Mucosa of descending colon (tissue), 3 donors: ENCODE data around the gene TSPAN5. TPM values are rescaled to one million over a fixed set of nuclear protein-coding genes. Genes with fewer than 3 reads are reported as not detected.

Source experiments
- ATAC-seq: fragments of 200-7000 bp; cut with Tn5 transposase; one replicate; pipeline ENCODE4 v1.9.1; 2020; ENCODE audit warnings: mild to moderate bottlenecking, moderate library complexity
- DNase-seq, 3 donors: peaks; one replicate each; pipeline ENCODE4 v3.0.0-alpha.2; 2020
- H3K36me3 ChIP-seq: fragments of 200-600 bp; one replicate; pipeline ENCODE4 v1.8.0; 2021; ENCODE audit warnings: low read depth, mild to moderate bottlenecking
- H3K4me1 ChIP-seq: fragments of 200-600 bp; one replicate; pipeline ENCODE4 v1.8.0; 2021; ENCODE audit warnings: low read depth, mild to moderate bottlenecking
- H3K4me3 ChIP-seq: fragments of 200-600 bp; one replicate; pipeline ENCODE4 v1.8.0; 2021; ENCODE audit warnings: mild to moderate bottlenecking
- H3K9me3 ChIP-seq: fragments of 200-600 bp; one replicate; pipeline ENCODE4 v1.8.0; 2021; ENCODE audit warnings: mild to moderate bottlenecking
- intact Hi-C, 2 donors: fragments of 100-400 bp; cut with DNase I in 1 of 2; cut with micrococcal nuclease in 1 of 2; formaldehyde crosslinking; loops; one replicate each; pipeline versions ENCODE4 v1.11.0 to v1.11.1; 2022; cut with DNase I, micrococcal nuclease
- total RNA-seq, 3 donors: library from RNA; stranded (reverse); fragmentation: NEBNext Ultra II Directional in 2 of 3; extraction: Animal tissue kit (Norgen Biotek cat#: 25700) in 2 of 3; gene quantifications; one replicate each; pipeline versions ENCODE4 v1.2.1 to v1.2.4, GENCODE V29; 2021 to 2023
- TF ChIP-seq, protein P1 (sequence below): fragments of 200-600 bp; IDR thresholded peaks from one replicate; pipeline ENCODE4 v1.8.0; 2022; ENCODE audit warnings: antibody characterized with exemption, mild to moderate bottlenecking
- donor health status: DM: no; HTN: no; CAD: no; lungs with moderate emphysema.
- donor health status: DM: no; HTN: no; CAD: no.
- donor health status: DM: no; HTN: yes; CAD: no.

The TSPAN5 gene
- total RNA-seq, 3 donors from 2014 or later: 3.9 to 11.8 (median 4.9) TPM

DNA sequence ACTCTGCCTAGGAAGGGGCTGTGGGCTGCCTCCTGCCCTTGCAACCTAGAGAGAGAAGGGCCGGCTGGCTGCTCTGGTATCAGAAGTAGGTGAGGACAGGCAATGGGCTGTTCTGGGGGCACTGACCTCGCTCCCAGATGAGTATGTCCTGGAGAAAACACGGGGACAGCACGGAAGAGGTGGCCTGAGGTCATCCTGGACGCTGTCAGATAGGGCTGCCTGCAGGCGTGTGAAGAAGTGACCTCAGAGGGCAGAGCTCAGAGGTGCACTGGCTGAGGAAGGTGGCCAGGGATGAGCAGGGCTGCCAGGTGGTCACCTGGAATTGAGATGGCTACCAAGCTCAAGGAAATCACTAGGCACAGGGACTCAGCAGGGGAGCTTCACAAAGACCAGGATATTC is 159.6 kb downstream of the TSPAN5 start:
- DNase-seq (no peak), ATAC-seq (no peak)
- Histone ChIP-seq H3K4me3 (no peak overlapping the region), H3K9me3 (no peaks in the 10 kb centered on the region), H3K36me3 (no peaks in the 10 kb centered on the region), H3K4me1 (no peaks in the 10 kb centered on the region)
- intact Hi-C loops: no loop called here
- TF ChIP-seq, protein P1, sequence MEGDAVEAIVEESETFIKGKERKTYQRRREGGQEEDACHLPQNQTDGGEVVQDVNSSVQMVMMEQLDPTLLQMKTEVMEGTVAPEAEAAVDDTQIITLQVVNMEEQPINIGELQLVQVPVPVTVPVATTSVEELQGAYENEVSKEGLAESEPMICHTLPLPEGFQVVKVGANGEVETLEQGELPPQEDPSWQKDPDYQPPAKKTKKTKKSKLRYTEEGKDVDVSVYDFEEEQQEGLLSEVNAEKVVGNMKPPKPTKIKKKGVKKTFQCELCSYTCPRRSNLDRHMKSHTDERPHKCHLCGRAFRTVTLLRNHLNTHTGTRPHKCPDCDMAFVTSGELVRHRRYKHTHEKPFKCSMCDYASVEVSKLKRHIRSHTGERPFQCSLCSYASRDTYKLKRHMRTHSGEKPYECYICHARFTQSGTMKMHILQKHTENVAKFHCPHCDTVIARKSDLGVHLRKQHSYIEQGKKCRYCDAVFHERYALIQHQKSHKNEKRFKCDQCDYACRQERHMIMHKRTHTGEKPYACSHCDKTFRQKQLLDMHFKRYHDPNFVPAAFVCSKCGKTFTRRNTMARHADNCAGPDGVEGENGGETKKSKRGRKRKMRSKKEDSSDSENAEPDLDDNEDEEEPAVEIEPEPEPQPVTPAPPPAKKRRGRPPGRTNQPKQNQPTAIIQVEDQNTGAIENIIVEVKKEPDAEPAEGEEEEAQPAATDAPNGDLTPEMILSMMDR: no peak

DNA sequence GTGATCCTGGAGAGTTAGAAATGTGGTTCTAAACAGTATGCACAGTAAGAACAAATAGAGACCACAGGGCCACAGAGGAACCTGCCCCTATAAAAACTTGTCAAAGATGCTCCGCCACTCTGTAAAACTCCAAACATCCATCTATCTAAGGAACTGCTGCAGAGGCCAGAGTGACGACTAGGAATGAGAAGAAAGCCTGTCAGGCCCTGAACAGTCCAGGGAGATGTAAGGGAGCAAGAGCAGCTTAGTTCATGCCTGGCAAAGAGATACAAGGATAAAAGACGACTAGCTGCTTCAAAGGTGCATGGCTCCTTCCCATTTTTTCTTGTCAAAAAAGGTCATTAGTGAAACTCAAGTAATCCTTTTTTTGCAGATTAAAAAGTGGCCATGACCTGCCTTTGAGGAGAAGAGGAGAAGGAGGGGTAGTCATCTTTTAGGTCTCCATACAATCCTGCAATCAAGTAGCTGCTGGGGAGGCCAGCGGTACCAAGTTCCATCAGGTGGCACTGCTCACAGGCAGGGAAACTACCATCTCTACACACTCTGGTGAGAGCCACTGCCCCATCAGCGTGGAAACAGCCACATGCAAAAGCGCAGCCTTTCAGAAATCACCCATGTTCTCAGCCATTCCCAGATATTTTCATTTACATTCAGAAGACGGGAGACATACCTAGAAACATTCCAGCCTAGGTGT is 162.1 kb downstream of the TSPAN5 start:
- intact Hi-C loops: no loop called here
- TF ChIP-seq, protein P1: no peak
- no peaks in the 10 kb centered on the region for H3K9me3 ChIP-seq
- H3K4me1 ChIP-seq: no peaks in the 10 kb centered on the region
- no peak overlapping the region for H3K4me3 ChIP-seq
- no peaks in the 10 kb centered on the region for H3K36me3 ChIP-seq
- DNase-seq (no peak), ATAC-seq (no peak)

DNA sequence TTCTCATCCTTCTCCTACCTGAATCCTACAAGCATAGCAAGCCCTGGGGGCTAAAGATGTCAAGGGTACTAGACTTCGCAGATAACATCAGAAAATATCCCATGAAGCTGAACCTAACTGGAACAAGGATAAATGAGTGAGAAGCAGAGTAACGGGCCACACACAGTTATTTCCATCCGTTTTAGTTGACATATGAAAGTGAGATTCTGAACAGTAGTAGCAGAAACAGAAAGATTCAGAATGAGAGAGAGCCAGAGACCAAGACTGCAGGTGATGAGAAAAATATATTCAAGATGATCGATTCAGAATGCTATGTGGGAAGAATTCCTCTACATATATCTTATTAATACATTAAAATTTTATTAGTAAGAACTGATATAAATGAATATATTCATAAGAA is 165.1 kb downstream of the TSPAN5 start:
- no peaks in the 10 kb centered on the region for H3K36me3 ChIP-seq
- TF ChIP-seq, protein P1: no peak
- no peaks in the 10 kb centered on the region for H3K9me3 ChIP-seq
- no peak for DNase-seq
- intact Hi-C loops: no loop called here
- no peak overlapping the region for H3K4me3 ChIP-seq
- H3K4me1 ChIP-seq: no peaks in the 10 kb centered on the region
- ATAC-seq: no peak

DNA sequence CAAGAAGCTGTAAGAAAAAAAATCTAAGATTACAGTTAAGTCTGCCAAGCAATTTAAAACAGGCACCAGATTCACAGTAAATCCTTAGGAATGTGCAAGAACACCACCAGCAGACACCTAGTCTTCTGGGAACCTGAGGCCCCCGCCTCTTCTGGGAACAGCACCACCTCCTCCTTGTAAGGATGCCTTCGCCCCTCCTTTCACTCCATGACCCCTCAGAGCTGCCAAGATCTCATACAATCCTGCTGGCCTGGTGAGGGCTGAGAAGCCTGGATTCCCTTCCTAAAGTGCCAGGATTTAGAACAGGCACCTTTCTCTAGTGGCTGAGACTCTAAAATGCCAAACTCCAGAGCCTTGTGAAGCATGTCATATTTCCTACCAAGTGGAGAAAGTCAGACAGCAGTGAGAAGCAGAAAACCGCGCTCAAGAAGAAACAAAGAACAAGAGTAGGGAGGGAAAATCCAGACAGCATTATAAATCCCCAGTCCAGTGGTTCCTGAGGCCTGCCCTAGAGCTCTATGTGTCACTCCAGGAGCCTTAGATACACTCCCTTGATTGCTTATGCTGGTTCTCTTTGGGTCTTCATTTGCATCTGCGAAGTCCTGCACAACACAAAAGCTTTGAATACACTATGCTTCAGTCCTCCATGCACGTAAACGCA is 166.4 kb downstream of the TSPAN5 start:
- H3K36me3 ChIP-seq: no peaks in the 10 kb centered on the region
- TF ChIP-seq, protein P1: no peak
- no peak overlapping the region for H3K4me3 ChIP-seq
- DNase-seq (no peak), ATAC-seq (no peak)
- intact Hi-C loops: no loop called here
- H3K4me1 ChIP-seq: no peaks in the 10 kb centered on the region
- H3K9me3 ChIP-seq: no peaks in the 10 kb centered on the region

DNA sequence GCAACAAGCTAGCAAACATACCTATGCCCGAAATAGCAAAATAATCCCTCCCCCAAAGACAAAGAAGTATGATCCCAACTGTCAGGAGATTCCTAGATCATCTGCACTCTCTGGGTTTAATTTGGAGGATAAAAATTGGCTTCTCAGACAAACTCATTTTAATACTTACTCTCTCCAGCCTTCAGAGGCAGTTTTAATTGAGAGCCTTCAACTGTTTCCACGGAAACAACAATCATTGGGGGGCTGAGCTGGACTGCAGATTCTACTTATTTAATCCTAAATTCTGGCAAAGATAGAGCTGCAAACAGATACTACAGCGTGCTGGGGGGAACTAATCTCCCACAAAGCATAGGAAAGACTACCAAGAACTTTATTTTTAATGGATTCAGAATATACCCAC is 168.2 kb downstream of the TSPAN5 start:
- intact Hi-C loops: no loop called here
- Histone ChIP-seq H3K9me3 (no peaks in the 10 kb centered on the region), H3K4me1 (no peaks in the 10 kb centered on the region), H3K36me3 (no peaks in the 10 kb centered on the region), H3K4me3 (no peak overlapping the region)
- DNase-seq (no peak), ATAC-seq (no peak)
- TF ChIP-seq, protein P1: no peak
